GM21619 (cell line): ENCODE data around the gene KRT16.
"Not testable (repeated sequence)": the region's sequence is repeated elsewhere in the genome, so short reads cannot be mapped to it uniquely, and the experiment has no call there.

Experiments
- ATAC-seq: cut with Tn5 transposase; IDR thresholded peaks from one replicate; pipeline ENCODE4 v1.9.1; 2021; ENCODE audit not compliant: unreplicated experiment

The KRT16 gene

DNA sequence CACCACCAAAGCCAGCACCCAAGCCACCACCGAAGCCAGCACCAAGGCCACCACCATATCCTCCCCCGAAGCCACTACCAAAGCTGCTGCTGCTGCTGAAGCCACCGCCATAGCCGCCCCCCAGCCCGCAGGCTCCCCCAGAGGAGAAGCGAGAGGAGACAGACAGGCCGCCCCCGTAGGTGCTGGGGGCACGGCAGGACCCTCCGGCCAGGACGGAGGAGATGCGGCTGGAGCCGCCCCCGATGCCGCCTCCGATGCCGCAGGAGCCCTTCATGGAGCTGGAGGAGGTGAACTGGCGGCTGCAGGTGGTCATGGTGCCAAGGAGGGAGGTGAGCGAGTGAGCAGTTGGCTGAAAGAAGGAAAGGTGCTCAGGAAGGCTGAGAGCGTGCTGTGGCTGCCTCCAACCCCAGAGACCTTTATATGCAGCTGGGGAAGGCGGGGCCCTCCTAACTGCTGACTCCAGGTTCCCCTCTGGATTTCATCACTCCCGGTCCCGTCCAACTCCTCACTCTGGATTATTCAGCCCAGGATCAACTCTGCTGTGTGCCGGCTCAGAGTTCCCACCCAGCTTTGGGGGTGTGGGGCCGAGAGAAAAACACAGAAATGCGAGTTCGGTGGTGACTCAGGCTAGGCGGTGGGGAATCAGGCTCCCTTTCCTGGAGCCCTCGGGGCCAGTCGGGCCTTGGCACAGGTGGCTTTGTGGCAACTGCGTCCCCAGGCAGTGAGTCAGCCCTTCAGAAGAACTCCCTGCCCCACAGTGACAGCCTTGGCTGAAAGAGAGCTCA, at the start of gene KRT16:
Gene KRT16, minus strand, starts transcription at position 392 of the 785 bp plus-strand sequence. Its CDS starts 79 bp downstream, at position 313.
- not testable (repeated sequence) for ATAC-seq

DNA sequence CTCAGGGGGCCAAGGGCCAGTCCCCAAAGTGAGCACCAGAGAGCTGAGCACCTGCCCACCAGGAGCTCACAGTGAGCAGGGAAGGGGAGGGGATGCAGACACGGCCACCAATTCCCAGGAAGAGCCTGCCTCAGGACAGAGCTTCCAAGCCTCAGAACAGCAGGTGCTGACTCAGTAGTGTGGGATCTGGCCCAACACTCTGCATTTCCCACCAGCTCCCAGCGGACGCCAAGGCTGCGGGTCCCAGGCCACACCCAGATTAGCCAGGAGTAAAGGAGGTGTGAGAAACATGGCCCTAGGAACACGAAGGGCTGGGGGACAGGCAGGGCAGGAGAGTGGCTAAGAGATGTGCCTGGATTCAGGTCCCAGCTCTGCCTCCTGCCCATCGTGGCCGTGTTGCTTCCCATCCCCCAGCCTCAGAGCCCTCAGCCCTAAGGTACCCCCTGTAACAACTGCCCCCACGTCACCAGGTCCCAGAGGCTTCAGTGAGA, 47.7 kb upstream of the KRT16 start:
- ATAC-seq = no peak

DNA sequence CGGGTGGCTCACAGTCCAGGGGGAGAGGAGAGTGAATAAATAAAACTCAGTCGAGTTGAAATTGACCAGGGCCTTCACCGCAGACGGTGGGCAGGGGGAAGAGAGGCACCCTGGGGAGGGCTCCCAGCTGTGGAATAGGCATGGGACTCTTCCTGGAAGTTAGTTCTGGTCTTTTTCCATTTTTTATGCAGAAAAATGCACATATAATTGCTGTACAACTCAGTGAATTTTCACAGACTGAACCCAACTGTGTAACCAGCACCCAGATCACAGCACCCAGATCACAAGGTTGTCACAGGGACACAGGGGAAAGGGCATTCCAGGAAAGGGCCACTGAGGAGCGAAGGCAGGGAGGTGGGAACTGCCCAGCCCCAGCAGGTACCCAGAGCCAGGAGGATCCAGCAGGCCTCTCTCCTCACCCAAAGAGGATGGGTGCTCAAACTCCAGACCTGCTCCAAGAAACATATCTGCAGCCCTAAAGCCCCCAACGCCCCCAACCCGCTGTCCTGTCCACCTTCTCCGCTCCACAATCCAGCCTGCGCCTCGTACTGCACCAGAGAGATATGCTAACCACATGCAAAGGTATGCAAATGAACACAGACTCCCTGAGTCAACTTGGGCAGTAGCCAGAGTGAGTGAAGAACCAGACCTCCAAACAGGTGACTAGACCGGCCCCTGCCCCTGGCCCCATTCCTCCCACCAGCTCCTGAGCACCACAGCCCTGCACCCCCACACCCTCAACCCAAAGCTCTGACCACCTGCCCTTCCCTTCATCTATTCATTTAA, 47.1 kb upstream of the KRT16 start:
- ATAC-seq = no peak

DNA sequence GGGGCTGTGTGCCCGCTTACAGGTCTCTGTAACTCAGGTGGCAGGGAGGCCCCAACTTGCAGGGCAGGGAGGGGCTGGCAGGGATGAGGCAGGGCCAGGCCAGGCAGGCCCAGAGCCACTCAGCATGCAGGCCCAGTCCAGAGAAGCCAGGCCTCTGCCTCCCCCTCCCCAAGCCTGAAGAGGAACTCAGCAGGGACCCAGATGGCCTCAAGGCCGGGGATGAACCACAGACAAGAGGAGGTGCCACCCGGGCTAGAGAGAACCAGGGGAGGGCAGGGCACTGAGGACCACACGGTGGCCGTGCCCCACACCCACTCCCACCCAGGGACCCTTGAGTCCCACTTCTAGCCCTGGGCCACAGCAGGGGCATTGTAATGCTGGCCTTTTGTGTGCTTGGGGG, 46.3 kb upstream of the KRT16 start:
- ATAC-seq = no peak

DNA sequence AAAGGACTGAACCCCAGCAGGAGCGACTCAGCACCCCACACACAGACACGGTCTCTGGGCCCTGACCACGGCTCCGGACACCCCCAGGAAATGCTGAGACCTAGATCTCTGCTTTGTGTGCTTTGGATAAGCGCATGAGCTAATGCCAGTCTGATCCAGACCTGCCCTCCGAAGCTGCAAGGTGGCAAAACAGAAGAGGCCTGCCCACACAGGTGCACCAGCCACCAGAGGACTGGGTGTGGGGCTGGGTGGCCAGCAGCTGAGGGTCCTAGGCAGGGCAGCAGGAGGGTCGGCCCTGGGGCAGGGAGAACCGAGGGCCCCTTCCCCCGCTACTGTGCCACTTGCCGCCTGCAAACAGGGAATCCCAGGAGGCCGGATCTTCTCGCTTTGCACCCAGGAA, 45.4 kb upstream of the KRT16 start:
- ATAC-seq = no peak

DNA sequence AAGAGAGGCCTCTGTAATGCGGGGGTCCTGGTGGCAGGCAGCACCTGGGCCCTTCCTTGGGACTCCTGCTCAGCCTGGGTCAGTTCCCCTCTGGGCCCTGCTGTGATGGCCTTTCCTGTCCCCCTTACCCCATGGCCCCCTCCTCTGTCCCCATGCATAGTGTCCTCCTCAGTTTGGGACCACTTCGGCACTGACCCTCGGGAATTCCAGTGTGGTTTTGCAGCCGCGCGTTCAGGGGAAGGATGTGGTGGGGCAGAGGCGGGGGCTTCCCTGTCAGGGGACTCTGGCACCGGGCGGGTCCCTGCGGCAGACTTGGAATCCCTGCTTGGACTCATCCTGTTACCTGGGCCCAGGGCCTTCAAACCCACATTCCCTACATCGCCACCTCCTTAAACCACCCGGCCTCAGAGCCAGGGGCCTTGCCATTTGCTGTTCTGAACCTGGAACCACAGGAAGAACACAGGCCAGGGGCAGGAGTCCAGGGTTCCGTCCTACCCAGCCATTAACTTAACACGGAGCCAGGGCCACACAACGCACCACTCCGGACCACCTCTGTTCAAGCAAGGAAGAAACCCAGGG, 44.7 kb upstream of the KRT16 start:
- ATAC-seq = no peak

DNA sequence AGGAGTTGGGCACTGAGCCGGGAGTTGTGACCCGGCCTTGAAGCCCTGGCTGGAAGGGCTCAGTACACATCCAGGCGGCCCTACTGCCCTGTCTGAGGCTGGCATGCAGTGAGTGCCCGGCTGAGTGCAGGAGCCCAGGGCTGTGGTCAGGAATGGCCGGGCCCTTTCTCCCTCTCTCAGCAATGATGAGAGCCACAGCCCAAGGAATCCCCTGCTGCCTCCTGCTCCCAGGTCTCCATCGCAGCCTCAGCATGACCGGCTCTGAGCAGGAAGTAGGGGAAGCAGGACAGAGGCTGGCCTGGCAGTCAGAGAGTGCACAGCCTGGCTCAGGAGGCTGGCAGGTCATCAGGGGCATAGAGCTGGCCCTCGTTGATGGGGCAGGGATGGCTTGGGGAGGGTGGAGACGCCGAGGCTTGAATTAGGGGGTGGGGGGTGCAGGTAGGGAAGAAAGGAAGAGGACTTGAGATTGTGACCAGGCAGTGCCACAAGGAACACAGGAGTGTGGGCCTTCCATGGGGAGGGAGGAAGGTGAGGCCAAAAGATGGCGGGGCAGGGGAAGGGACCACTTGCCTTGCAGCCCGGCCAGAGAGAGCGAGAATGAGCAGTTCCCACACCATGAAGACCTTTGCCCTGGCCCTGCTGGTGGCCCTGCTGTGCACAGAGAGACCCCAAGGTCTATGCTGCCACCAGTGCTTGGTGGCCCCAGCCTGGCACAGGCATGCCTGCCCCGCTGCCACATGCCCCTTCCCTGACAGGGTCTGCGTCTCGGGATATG, 43.9 kb upstream of the KRT16 start:
- no peak for ATAC-seq

DNA sequence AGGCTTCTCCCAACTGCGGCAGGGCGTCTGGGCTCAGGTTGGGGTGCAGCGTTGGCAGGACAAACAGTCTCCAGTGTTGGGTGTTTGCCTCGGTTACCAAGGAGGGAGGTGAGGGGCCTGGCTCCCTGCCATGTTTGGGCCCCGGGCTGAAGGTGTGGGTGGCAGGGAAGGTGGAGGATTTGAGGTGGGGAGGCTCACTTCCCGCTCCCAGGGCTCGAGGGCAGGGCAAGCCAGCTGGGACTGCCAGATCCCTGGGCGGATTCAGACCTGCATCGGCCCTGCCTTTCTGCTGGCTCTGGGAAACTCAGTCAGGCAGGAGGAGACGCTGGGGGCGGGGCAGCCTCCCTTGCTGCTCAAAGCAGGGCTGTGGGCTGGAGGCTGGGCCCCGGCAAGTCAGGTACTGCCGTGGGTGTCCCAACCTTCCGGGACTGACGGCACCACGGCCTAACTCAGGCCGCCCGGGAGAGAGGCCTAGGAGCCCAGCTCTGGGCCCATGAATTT, 43.1 kb upstream of the KRT16 start:
- ATAC-seq = no peak

DNA sequence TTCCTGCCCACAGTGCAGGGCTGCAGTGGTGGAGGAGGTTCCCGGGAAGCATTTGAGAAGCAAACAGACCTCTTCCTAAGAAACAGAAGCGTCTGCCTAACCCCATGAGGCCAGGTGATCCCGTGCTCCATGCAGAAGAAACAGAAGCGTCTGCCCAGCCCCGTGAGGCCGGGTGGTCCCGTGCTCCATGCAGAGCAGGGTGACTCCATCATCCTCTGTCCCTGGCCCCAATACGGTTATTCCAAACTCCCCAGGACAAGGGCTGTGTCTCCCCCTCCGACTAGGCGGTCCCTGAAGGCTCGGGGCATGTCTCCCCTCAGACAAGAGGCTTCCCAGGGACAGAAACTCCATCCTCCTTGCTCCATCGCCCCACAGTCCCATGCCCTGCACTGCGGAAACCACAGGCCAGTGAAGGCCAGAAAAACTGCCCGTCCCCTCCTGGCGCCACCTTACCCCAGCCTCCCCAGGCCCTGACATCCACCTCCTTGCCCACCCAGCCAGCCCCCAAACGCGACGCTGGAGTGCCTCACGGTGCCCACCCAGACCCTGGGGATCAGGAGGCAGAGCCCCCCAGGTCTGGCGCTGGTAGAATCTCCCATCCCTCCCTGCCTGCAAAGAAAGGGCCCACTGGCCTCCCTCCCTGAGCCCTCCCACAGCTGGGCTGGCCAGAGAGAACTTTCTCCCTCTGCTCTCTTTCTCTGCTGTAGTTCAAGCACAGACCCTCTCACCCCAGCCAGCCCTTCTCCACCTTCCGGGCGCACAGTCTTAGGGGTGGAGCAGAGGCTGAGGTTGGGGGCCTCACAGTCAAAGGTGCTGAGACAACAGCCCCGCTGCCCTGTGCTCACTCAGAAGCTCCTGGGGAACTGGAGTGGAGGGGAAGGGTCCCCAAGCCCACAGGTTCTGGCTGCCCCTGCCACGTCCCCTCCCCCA, 42.4 kb upstream of the KRT16 start:
- ATAC-seq = no peak

DNA sequence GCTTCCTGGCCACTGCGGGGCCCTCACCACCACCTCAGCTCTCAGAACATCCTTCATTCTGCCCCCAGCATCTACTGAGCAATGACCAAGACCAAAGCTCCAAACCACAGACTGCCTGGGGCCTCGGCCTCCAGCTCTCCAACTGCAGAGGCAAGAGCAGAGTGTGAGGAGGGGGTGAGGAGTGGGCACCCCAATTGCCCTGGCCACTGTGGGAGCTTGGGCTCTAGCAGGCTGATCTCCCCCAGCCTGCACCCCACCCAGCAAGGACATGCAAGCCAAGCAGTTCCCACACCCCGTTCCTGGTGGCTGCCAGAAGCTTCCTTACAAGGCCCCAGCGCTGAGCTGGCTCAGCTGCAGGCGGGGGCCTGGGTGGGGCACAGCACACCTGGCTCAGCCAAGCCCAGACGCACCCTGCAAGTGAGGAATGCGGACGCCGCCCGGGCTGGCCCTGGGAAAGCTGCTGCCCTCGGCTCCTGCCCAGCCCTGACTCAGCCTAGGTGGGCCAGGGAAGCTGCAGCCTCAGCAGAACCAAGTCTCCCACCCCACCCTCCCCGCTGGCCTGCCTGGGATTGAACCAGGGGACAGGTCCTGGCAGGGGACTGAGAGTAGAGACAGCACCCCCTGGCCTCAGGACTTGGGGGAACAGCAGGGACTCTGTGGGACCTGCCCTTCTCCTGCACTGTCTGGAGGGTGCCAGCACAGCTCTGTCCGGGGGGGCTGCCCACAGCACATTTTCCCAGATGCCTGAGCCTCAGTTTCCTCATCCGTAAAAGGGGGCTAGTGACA, 41.5 kb upstream of the KRT16 start:
- no peak for ATAC-seq

DNA sequence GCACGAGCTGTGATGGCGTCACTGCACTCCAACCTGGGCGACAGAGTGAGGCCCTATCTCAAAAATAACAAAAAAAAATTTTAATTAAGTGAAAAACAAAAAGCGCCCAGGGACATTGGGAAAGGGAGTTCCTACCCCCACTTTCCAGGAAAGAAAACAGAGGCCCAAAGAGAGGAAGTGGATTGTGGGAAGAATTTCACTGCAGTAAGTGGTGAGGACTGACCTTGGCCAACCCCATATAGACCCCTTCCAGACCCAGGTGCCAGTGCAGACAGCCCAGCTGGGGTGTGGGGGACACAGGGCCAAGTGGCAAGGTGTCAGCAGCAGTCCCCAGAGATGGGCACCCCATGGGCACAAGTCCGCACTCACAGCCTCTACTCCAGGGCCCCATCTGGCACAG, 40.9 kb upstream of the KRT16 start:
- ATAC-seq = no peak

DNA sequence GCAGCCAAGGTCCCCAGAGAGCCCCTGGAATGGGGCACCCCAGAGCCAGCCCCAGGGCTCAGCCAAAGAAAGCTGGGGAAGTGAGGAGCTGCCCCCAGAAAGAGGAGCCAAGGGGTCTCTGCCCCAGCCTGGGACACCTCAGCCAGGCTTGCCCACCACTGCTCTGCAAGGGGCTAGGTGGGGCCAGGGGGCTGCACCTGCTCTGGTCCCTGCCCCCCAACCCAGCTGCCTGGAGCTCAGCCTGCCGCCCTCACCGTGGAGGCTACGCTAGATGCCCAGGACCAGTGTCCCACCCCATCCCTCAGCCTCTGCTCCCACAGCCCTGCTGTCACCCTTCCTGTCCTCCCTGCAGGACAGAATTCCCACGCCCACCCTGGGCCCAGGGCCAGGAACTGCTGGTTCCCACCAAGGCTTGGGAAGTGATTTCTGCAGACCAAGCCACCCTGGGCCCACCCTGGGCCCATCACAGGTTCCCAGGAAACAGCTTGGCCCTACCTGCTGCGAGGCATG, 39.9 kb upstream of the KRT16 start:
- no peak for ATAC-seq

DNA sequence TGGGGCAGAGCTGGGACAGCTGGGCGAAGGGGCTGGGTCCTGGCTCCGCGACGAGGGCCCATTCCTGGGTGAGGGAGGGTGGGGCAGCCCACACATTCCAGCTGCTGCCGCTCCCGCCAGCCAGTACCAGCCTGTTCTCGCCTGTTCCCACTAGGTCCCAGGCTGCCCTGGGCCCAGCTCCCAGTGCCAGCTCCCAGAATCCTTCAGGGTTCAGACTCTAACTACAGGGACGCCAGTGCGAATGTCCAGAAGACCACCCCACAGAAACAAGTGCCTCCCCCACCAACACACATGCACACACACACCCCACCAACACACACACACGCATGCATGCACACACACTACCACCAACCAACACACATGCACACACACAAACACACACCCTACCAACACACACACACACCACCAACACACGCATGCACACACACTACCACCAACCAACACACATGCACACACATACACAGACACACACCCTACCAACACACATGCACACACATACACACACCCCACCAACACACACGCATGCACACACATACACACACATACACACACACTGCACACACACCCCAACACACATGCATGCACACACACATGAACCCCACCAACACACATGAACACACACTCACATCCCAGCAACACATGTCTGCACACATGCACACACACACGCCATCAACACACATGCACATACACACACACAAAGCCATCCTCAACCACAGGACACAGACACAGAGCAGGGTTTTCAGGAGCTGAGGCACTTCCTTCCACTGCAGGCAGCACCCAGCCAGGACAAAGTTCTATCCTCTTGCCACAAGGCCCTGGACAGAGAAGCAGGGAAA, 39.3 kb upstream of the KRT16 start:
- no peak for ATAC-seq

DNA sequence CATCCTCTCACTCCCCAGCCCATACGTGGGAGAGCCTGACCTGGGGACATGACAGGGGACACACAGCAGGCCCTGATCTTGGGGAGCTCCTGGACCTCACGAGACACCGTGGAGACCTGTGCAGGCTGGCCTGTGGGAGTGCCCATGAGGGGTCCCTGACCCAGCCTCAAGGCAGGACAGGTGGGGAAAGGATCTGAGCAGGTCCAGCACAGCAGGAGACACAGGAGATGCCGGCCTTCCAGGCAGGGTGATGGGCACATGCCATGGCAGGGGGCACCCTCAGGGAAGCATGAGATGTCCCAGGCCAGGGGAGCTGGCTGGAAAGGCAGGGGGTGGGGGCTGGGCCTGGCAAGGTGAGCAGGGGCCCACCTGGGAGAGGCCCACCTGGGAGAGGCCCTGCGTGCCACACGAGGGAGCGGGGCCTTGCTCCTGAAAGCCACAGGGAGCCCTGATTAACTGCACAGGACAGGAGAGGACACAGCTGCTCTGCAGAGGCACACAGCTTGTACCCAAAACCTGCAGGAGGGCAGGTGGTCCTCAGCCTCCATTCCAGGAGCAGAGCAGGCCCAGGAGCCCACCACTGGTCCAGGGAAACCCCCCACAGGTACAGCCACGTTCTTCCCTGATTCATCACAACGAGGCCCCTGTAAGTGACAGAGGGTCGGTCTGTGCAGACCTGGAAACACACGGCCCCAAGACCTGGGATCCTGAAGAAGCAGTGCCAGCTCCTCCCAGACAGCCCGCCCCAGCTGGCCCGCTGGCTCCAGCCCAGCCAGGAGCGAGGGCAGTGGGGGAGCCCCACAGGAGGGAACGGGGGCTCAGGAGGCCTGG, 38.4 kb upstream of the KRT16 start:
- no peak for ATAC-seq

DNA sequence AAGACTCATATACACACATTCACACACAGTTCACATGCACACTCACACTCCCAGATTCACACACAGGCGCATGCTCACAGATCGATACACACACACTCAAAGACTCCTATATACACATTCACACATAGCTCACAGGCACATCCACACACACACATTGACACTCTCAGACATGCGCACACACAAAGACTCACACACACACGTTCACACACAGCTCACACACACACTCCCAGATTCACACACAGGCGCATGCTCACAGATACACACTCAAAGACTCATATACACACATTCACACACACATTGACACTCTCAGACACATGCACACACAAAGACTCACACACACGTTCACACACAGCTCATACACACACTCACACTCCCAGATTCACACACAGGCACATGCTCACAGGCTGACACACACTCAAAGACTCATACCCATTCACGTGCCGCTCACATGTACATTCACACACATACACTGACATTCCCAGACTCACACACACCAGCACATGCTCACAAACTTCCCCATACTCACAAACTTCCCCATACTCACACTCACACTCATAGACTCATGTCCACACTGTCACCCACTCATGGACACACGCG, 37.5 kb upstream of the KRT16 start:
- ATAC-seq = no peak

DNA sequence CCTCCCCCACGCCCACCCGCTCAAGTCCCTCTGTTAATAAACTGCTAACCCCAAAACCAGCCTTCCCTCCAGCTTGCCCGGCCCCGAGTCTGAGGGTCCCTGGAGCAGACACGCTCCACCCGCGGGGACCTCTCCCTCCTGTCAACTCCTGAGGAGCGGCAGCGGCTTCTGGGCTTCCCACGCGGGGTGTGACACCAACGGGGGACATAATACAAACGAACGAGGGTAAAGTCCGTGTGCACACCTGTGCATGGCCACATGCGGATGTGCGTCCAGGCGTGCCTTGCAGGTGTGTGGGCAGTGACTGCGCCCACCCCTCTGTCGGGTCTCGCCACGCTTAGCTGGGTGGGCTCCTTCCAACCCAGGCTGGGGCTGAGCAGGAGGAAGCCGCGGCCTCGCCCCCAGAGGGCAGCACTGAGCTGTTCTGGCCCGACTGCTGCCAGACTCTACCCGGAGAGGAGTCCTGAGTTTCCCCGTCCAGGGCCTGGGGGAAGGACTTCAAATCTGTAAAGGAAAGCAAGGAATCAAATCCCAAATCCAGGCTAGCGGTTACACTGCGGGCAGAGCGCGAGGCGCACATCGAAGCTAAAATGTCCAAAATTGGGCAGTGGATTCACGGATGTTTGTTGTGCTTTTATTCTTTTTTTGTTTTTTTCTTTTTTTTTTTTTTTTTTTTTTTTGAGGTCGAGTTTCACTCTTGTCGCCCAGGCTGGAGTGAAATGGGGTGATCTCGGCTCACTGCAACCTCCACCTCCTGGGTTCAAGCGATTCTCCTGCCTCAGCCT, 36.0 kb upstream of the KRT16 start:
- ATAC-seq = no peak
